Common myeloid progenitor, CD34-positive (primary cell): ENCODE measurements around the gene CSF3.

Experiments used
- CTCF ChIA-PET: fragments of 350-600 bp; sonication (Branson Sonifier 250); formaldehyde crosslinking; loops from one replicate; lab custom pipeline; 2021; ENCODE audit warnings: antibody characterized with exemption; lab: Charles Lee
- POLR2A ChIA-PET: fragments of 350-600 bp; sonication (Branson Sonifier 250); formaldehyde crosslinking; loops from one replicate; lab custom pipeline; 2021; ENCODE audit warnings: antibody characterized with exemption; lab: Charles Lee
- DNase-seq, 3 donors: peaks; one replicate each; pipeline versions ENCODE4 v3.0.0 to v3.0.0-alpha.2; 2013
- H3K27ac ChIP-seq, 2 experiments: 1 replicate in 1 of 2; 2 replicates in 1 of 2; pipeline ENCODE4 v1.7.0; 2013; ENCODE audit warnings: inconsistent platforms in 2 of 2, low read length in 2 of 2, mild to moderate bottlenecking in 2 of 2, low read depth in 1 of 2, moderate library complexity in 1 of 2; ENCODE audit not compliant: severe bottlenecking in 2 of 2, insufficient read depth in 1 of 2, poor library complexity in 1 of 2
- H3K27me3 ChIP-seq, 5 experiments: replicated peaks in 2 of 5; 1 replicate in 3 of 5; 2 replicates in 2 of 5; pipeline versions ENCODE4 v1.6.1 to v1.7.0; 2013; ENCODE audit warnings: low read length in 4 of 5, mild to moderate bottlenecking in 2 of 5, moderate library complexity in 2 of 5, inconsistent platforms in 1 of 5; ENCODE audit not compliant: insufficient read depth in 5 of 5, control insufficient read depth in 4 of 5
- H3K36me3 ChIP-seq, 4 experiments: 1 replicate in 2 of 4; 2 replicates in 2 of 4; pipeline versions ENCODE4 v1.6.1 to v1.7.0; 2013; ENCODE audit warnings: low read length in 3 of 4, control low read depth in 1 of 4, mild to moderate bottlenecking in 1 of 4; ENCODE audit not compliant: control insufficient read depth in 4 of 4, insufficient read depth in 4 of 4
- H3K4me1 ChIP-seq, 4 experiments: 1 replicate in 3 of 4; 2 replicates in 1 of 4; pipeline versions ENCODE4 v1.6.1 to v1.7.1; 2013; ENCODE audit warnings: low read length in 3 of 4, mild to moderate bottlenecking in 3 of 4, control low read depth in 1 of 4, inconsistent platforms in 1 of 4, moderate library complexity in 1 of 4; ENCODE audit not compliant: control insufficient read depth in 4 of 4, insufficient read depth in 4 of 4; ENCODE audit errors: control extremely low read depth in 1 of 4
- H3K4me3 ChIP-seq, 7 experiments: 1 replicate in 4 of 7; 2 replicates in 3 of 7; pipeline versions ENCODE4 v1.5.1 to v1.7.0; 2013; ENCODE audit warnings: mild to moderate bottlenecking in 7 of 7, low read length in 6 of 7, moderate library complexity in 6 of 7, inconsistent platforms in 2 of 7, low read depth in 2 of 7, control low read depth in 1 of 7; ENCODE audit not compliant: insufficient read depth in 4 of 7, control insufficient read depth in 1 of 7; ENCODE audit errors: extremely low read depth in 1 of 7
- H3K9me3 ChIP-seq, 5 experiments: 1 replicate in 4 of 5; 2 replicates in 1 of 5; pipeline versions ENCODE4 v1.6.1 to v1.7.1; 2013; ENCODE audit warnings: low read length in 4 of 5, mild to moderate bottlenecking in 2 of 5, inconsistent platforms in 1 of 5, low read depth in 1 of 5, moderate library complexity in 1 of 5; ENCODE audit not compliant: control insufficient read depth in 4 of 5, insufficient read depth in 2 of 5; ENCODE audit errors: control extremely low read depth in 1 of 5
- WGBS: methylation state at CpG from one replicate; pipeline ENCODE4 v1.1.5; 2013; ENCODE audit not compliant: insufficient coverage; 5-methylcytosine and 5-hydroxymethylcytosine counted together

Gene CSF3

GRCh38 chr17:39972271-39972670, 43.0 kb upstream of the CSF3 start:
- ChIA-PET POLR2A (interaction anchor here (0.6 kb wide), 1 partner anchor 8 kb away, joined by 3 read pairs; the partner anchor contains the start of gene PSMD3), CTCF (interaction anchor here (1.0 to 12.3 kb wide), 3 partner anchors 8 to 192 kb away, joined by 3 to 197 read pairs (median 5); partner anchors contain the start of genes GSDMA and PSMD3)
- peaks cover 0 to 10% (median 0%) of the 10 kb centered on the region in 5 experiments for H3K27me3 ChIP-seq

GRCh38 chr17:39973496-39973895, 41.7 kb upstream of the CSF3 start:
- Histone ChIP-seq H3K4me1 (peaks cover 0 to 18% (median 0%) of the 10 kb centered on the region in 4 experiments), H3K9me3 (no peaks in the 10 kb centered on the region), H3K4me3 (no peak overlapping the region), H3K27ac (no peak overlapping the region), H3K36me3 (no peaks in the 10 kb centered on the region), H3K27me3 (peaks cover 0 to 10% (median 0%) of the 10 kb centered on the region in 5 experiments)
- ChIA-PET POLR2A (interaction anchor here (0.6 to 0.7 kb wide), 2 partner anchors 45 to 175 kb away, joined by 4 read pairs; no protein-coding TSS in a partner anchor), CTCF (interaction anchor here (12.3 kb wide), 1 partner anchor 13 kb away, joined by 197 read pairs; the partner anchor contains the start of gene GSDMA)
- no peak for DNase-seq
- 100% methylated on average over 2 of the region's 2 CpGs for WGBS

More at GRCh38 chr17:39972271-39972670, 43.0 kb upstream of the CSF3 start:
- peak in 2 of 3 donors; percentile 58 to 61 for DNase-seq
- Histone ChIP-seq H3K36me3 (no peaks in the 10 kb centered on the region), H3K27ac (no peak overlapping the region), H3K9me3 (no peaks in the 10 kb centered on the region), H3K4me3 (no peak overlapping the region), H3K4me1 (peaks cover 0 to 20% (median 0%) of the 10 kb centered on the region in 4 experiments)
- 60% methylated on average over 2 of the region's 3 CpGs for WGBS

GRCh38 chr17:39974433-39974832, 40.8 kb upstream of the CSF3 start:
- POLR2A ChIA-PET = no interaction called here
- Histone ChIP-seq H3K27me3 (peaks cover 0 to 10% (median 0%) of the 10 kb centered on the region in 5 experiments), H3K4me3 (no peak overlapping the region), H3K9me3 (no peaks in the 10 kb centered on the region), H3K4me1 (peaks cover 2 to 23% (median 4%) of the 10 kb centered on the region in 4 experiments), H3K36me3 (no peaks in the 10 kb centered on the region), H3K27ac (no peak overlapping the region)
- DNase-seq = no peak
- WGBS = 82% methylated on average over 5 of the region's 5 CpGs
- CTCF ChIA-PET = interaction anchor here (12.3 kb wide), 1 partner anchor 14 kb away, joined by 197 read pairs; the partner anchor contains the start of gene GSDMA

GRCh38 chr17:39975801-39976200, 39.4 kb upstream of the CSF3 start:
- no peaks in the 10 kb centered on the region for H3K9me3 ChIP-seq
- peaks cover 0 to 7% (median 0%) of the 10 kb centered on the region in 5 experiments for H3K27me3 ChIP-seq
- no peak overlapping the region for H3K27ac ChIP-seq
- 100% methylated on average over 2 of the region's 4 CpGs for WGBS
- H3K4me1 ChIP-seq = peaks cover 6 to 31% (median 9%) of the 10 kb centered on the region in 4 experiments
- H3K4me3 ChIP-seq = no peak overlapping the region
- ChIA-PET POLR2A (interaction anchor here (1.0 kb wide), 1 partner anchor 15 kb away, joined by 7 read pairs; no protein-coding TSS in a partner anchor), CTCF (interaction anchor here (1.2 to 12.3 kb wide), 2 partner anchors 14 to 16 kb away, joined by 4 to 197 read pairs; partner anchors contain the start of gene GSDMA)
- DNase-seq = no peak
- no peaks in the 10 kb centered on the region for H3K36me3 ChIP-seq

- Histone ChIP-seq H3K9me3 (no peaks in the 10 kb centered on the region), H3K4me3 (peak overlapping the region in 3 of 7 experiments; percentile 86 to 99 (median 91)), H3K36me3 (peaks cover 0 to 5% (median 3%) of the 10 kb centered on the region in 4 experiments), H3K27me3 (peaks cover 0 to 5% (median 0%) of the 10 kb centered on the region in 5 experiments), H3K4me1 (peaks cover 18 to 29% (median 23%) of the 10 kb centered on the region in 4 experiments), H3K27ac (no peak overlapping the region)
- ChIA-PET CTCF (interaction anchor here (1.8 to 12.3 kb wide), 6 partner anchors 19 to 107 kb away, joined by 5 to 197 read pairs (median 10); partner anchors contain the start of gene GSDMA), POLR2A (no interaction called here)
- DNase-seq = no peak
- WGBS = 82% methylated on average over 2 of the region's 5 CpGs
Observed at GRCh38 chr17:39979016-39979670, 36.1 kb upstream of the CSF3 start.

GRCh38 chr17:39979893-39980350, 35.3 kb upstream of the CSF3 start:
- Histone ChIP-seq H3K4me3 (peak overlapping the region; percentile 64 to 99 (median 86)), H3K27ac (peak overlapping the region in 1 of 2 experiments; percentile 96), H3K9me3 (no peaks in the 10 kb centered on the region), H3K4me1 (peaks cover 18 to 29% (median 23%) of the 10 kb centered on the region in 4 experiments), H3K36me3 (peaks cover 4 to 13% (median 10%) of the 10 kb centered on the region in 4 experiments), H3K27me3 (peaks cover 0 to 4% (median 0%) of the 10 kb centered on the region in 5 experiments)
- 0% methylated on average over 7 of the region's 10 CpGs for WGBS
- peak; percentile 68 to 85 (median 81) for DNase-seq
- ChIA-PET CTCF (interaction anchor here (0.6 to 12.3 kb wide), 10 partner anchors 8 to 107 kb away, joined by 3 to 197 read pairs (median 5); partner anchors contain the start of gene GSDMA), POLR2A (interaction anchor here (0.6 to 1.3 kb wide), 8 partner anchors 12 to 378 kb away, joined by 3 to 7 read pairs (median 3); no protein-coding TSS in a partner anchor)
